ENCODE data around the gene TMEM163.

DNA sequence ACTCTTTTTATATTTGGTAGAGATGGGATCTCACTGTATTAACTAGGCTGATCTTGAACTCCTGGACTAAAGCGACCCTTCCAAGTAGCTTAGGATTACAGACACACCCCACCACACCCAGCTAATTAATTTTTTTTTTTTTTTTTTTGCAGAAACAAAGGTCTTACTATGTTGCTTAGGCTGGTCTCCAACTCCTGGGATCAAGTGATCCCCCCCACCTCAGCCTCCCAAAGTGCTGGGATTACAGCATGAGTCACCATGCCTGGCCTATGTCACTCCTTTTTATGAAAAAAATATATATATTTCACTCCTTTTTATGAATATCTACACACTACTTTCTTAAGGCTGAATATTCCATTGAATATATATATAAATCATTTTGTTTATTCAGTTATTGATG, 302.2 kb downstream of the TMEM163 start:
- TF ChIP-seq, protein P1, sequence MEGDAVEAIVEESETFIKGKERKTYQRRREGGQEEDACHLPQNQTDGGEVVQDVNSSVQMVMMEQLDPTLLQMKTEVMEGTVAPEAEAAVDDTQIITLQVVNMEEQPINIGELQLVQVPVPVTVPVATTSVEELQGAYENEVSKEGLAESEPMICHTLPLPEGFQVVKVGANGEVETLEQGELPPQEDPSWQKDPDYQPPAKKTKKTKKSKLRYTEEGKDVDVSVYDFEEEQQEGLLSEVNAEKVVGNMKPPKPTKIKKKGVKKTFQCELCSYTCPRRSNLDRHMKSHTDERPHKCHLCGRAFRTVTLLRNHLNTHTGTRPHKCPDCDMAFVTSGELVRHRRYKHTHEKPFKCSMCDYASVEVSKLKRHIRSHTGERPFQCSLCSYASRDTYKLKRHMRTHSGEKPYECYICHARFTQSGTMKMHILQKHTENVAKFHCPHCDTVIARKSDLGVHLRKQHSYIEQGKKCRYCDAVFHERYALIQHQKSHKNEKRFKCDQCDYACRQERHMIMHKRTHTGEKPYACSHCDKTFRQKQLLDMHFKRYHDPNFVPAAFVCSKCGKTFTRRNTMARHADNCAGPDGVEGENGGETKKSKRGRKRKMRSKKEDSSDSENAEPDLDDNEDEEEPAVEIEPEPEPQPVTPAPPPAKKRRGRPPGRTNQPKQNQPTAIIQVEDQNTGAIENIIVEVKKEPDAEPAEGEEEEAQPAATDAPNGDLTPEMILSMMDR (IDR thresholded peaks at IDR 0.05) = no peak
- TF ChIP-seq POLR2A (IDR thresholded peaks at IDR 0.05) = no peak
